Activated CD8-positive, alpha-beta memory T cell treated with anti-CD3 and anti-CD28 coated beads, Interleukin-2, amount 50 U/mL, for 1 hour (primary cell): ENCODE data around the gene MAFG.

Source experiments
- DNase-seq: peaks from one replicate; pipeline ENCODE4 v3.0.0-alpha.2; 2020; ENCODE audit errors: extremely low read depth

Gene MAFG

GRCh38 chr17:81909966-81910839 lies 17.3 kb downstream of the MAFG start:
- no peak for DNase-seq

- no peak for DNase-seq
These were observed 18.3 kb downstream of the MAFG start for GRCh38 chr17:81909231-81909630.

- DNase-seq = no peak
These were observed 18.7 kb downstream of the MAFG start for GRCh38 chr17:81908793-81909192.

GRCh38 chr17:81907219-81908145 lies 20.1 kb downstream of the MAFG start:
- no peak for DNase-seq

GRCh38 chr17:81906476-81907218 lies 20.9 kb downstream of the MAFG start:
- DNase-seq = no peak

- no peak for DNase-seq
These were observed 21.5 kb downstream of the MAFG start for GRCh38 chr17:81905993-81906392.

- DNase-seq = no peak
These were observed 22.1 kb downstream of the MAFG start for GRCh38 chr17:81905424-81905875.

DNA sequence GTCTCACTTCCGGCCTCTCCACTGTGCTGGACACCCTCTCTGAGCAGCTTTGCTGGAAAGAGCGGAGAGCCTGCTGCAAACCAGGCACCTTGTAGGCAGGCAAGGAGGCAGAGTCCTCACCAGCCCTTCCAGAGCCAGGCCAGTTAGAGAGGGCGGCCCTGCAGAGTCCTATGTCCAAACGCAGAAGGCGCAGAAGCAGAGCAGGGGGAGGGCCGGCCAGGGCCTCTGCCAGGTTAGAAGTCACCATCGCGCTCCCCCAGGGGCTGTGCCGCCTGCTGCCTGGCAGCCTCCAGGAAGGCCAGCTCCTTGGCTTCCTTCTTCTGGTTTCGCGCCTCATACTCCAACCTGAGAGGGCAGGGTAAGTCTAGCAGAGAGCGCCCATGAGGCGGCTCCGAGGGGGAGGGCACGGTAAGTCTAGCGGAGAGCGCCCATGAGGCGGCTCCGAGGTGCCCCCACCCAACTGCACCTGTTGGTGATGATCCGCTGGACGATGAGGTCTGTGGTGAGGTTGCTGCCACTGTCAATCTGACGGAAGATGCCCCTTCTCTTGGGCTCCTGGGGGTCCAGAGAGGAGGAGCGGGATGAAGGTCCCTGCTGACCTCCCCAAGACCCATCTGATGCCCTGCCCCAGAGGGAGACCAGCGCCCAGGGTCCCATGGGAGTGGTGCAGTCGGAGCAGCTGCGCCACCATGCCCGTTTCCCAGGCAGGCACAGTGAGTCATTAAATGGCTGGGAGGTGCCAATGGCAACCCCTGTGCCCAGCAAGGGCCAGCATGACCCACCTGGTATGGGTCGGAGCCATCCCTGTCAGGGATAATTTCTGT lies 22.7 kb downstream of the MAFG start:
- no peak for DNase-seq

- no peak for DNase-seq
These were observed 23.5 kb downstream of the MAFG start for GRCh38 chr17:81903896-81904599.

DNA sequence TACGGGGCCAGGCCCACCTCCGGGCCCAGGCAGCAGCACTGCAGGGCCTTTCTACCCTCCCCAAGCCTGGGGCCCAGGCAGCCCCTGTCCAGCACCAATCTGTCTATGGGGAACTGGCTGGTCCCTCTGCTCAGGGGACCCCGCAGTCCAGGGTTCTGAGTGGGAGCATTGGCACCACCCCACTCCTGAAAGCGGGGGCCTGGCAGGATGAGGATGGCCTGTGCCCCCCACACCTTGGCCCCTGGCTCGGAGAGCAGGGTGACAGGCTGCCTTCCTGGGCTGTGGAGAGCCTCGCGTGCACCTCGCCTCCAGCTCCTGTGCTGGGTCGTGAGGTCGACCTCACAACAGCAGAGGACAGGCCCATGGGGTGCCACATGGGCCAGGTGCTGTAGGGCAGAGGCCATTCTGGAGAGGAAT lies 24.1 kb downstream of the MAFG start:
- no peak for DNase-seq

GRCh38 chr17:81902653-81903414 lies 24.7 kb downstream of the MAFG start:
- no peak for DNase-seq

DNA sequence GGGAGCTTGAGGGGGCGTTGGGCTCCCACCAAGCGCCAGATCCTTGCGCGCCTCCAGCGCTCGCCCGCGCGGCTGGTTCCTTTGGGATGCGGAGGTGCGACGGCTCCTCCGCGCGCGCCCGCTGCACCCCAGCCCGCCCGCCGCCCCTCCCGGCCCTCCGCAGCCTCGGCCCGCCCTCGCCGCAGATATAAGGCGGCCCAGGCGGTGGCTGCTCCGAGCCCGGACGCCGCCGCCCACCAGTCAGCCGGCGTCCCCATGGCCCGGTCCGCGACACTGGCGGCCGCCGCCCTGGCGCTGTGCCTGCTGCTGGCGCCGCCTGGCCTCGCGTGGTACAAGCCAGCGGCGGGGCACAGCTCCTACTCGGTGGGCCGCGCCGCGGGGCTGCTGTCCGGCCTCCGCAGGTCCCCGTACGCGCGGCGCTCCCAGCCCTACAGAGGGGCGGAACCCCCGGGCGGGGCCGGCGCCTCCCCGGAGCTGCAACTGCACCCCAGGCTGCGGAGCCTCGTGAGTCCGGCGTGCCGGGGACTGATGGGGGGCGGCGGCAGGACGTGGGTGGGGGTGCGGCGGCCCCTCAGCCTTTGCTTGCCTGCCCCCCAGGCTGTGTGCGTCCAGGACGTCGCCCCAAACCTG lies 25.4 kb downstream of the MAFG start, which contains the start of gene NPB:
NPB (plus strand) TSS at position 216 of the 630 bp plus-strand sequence; CDS start at position 256, 40 bp downstream.
- no peak for DNase-seq

- no peak for DNase-seq
These were observed 26.1 kb downstream of the MAFG start for GRCh38 chr17:81901167-81902022.

DNA sequence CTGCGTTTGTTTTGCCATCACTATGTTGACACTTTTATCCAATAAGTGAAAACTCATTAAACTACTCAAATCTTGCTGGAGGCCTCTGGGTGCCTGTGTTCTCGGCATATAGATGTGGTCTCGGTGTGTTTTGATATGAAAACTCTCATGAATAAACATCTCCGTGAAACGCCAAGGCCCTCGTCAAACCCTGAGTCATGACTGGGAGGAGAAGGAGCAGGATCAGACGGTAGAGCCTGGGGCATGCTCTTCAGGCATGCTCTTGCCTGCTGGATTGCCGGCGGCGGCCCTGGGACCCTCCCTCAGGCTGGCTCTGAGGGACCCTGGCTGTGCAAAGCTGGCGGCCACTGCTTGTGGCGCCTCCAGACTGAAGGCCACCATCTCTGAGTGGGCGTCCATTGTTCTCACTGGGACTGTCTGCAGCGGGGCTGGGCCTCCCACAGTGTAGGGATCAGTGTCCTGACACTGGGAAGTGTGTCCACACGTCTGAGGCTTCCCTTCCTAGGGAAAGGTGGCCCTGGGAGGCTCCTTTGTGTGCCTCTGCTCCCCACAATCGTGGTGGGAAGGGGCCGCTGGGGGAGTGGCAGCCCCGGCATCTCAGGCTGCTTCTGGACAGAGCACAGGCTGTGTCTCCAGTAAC lies 27.2 kb downstream of the MAFG start:
- DNase-seq = no peak

DNA sequence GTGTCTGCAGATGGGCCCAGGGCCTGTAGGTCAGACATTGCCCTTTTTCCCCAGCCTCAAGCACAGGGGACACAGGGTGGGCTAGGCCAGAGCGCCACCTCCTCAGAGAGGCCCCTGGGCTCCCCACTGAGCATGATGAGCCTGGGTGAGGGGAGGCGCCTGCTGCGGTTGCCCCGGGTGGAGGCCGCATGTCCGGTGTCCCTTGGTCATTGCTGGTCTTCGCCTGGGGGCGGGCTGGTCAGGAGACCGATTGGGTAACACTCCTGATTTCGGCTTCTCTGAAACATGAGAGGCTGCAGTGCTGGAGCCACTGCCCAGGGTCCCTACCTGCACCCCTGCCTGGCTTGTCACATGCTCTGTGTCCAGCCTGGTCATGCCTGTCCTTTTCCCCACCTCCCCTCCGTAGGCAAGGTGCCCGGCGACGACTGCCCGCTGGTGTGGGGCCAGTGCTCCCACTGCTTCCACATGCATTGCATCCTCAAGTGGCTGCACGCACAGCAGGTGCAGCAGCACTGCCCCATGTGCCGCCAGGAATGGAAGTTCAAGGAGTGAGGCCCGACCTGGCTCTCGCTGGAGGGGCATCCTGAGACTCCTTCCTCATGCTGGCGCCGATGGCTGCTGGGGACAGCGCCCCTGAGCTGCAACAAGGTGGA lies 27.9 kb downstream of the MAFG start:
- no peak for DNase-seq

DNA sequence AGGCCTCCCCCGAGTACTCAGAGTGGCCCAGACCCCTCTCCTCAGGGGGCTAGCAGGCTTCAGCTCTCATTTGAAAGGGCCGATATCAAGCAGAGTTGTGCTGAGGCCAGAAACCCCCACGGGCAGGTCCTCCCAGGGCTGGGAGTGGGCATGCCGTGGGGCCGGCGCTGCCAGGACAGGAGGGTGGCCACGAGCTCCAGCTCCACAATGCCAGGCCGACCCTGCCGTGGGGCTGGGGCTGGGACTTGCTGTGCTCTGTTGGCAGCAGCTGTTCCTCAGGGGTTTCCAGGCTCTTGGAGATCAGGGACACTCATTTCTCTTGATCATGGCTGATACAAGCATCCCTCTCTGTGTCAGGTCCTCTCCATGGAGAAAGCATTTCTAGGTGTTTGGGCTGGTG lies 28.6 kb downstream of the MAFG start:
- DNase-seq = no peak
